Esophagus squamous epithelium (tissue), 5 donors: ENCODE data around the gene SCAF11. TPM values are rescaled to one million over a fixed set of nuclear protein-coding genes. Genes with fewer than 3 reads are reported as not detected.

Experiments used
- DNase-seq: peaks from one replicate; lab custom pipeline; 2025; lab: John Stamatoyannopoulos, UW
- H3K27ac ChIP-seq, 4 donors: fragments of 200-600 bp; sonication (generic); one replicate each; pipeline ENCODE4 v1.5.1; 2016 to 2019; ENCODE audit warnings: mild to moderate bottlenecking in 1 of 4
- H3K27me3 ChIP-seq, 4 donors: fragments of 200-600 bp; sonication (generic); 1 replicate in 3 of 4; 2 replicates in 1 of 4; pipeline versions ENCODE4 v1.5.1 to v1.6.0; 2017 to 2021; ENCODE audit warnings: antibody characterized with exemption in 1 of 4
- H3K36me3 ChIP-seq, 3 donors: fragments of 200-600 bp; sonication (generic); one replicate each; pipeline ENCODE4 v1.5.1; 2016 to 2019
- H3K4me1 ChIP-seq, 3 donors: fragments of 200-600 bp; sonication (generic); one replicate each; pipeline ENCODE4 v1.5.1; 2017 to 2019
- H3K4me3 ChIP-seq, 4 donors: fragments of 200-600 bp; sonication (generic); 1 replicate in 3 of 4; 2 replicates in 1 of 4; pipeline ENCODE4 v1.5.1; 2016 to 2019; ENCODE audit warnings: mild to moderate bottlenecking in 2 of 4, moderate library complexity in 1 of 4
- H3K9me3 ChIP-seq, 3 donors: fragments of 200-600 bp; sonication (generic); one replicate each; pipeline ENCODE4 v1.5.1; 2016 to 2019
- CTCF ChIP-seq, 6 experiments: fragments of 450-650 bp in 4 of 6; fragments of 200-600 bp in 2 of 6; sonication (generic) in 2 of 6; IDR thresholded peaks; one replicate each; pipeline ENCODE4 v1.5.1; 2016 to 2019; ENCODE audit warnings: antibody characterized with exemption in 6 of 6, mild to moderate bottlenecking in 4 of 6, moderate library complexity in 4 of 6
- POLR2A ChIP-seq, 4 donors: fragments of 450-650 bp; IDR thresholded peaks; one replicate each; pipeline ENCODE4 v1.6.1; 2017; ENCODE audit warnings: antibody characterized with exemption in 4 of 4, mild to moderate bottlenecking in 4 of 4, moderate library complexity in 3 of 4
- WGBS, 2 donors: methylation state at CpG; one replicate each; pipeline ENCODE4 v1.1.5; 2018; 5-methylcytosine and 5-hydroxymethylcytosine counted together
- intact Hi-C: fragments of 100-400 bp; cut with DNase I; formaldehyde crosslinking; loops from one replicate; pipeline ENCODE4 v1.15.0; 2022
- total RNA-seq, 4 donors: library from RNA; depleted of rRNA; stranded (reverse); fragments of >200 nt; gene quantifications; one replicate each; pipeline ENCODE4 v1.1.0, GENCODE V29; 2016
- donor health status: DM: yes; HTN: yes; CAD: no.

Gene SCAF11
- total RNA-seq, 4 donors from 2014 or later: 65.9 to 123 (median 101) TPM

GRCh38 chr12:45934956-45935355 lies 55.4 kb downstream of the SCAF11 start:
- H3K4me3 ChIP-seq: no peak overlapping the region
- no peak overlapping the region for H3K27ac ChIP-seq
- WGBS, 2 donors: 31 to 33% methylated on average over 1 of the region's 1 CpG
- H3K36me3 ChIP-seq: peaks cover 0 to 59% (median 0%) of the 10 kb centered on the region in 3 donors
- peaks cover 0 to 7% (median 0%) of the 10 kb centered on the region in 3 donors for H3K4me1 ChIP-seq
- H3K9me3 ChIP-seq: no peaks in the 10 kb centered on the region
- no peak for TF ChIP-seq CTCF (IDR thresholded peaks at IDR 0.05)
- TF ChIP-seq POLR2A (IDR thresholded peaks at IDR 0.05): no peak
- intact Hi-C loops: no loop called here
- DNase-seq: no peak
- no peaks in the 10 kb centered on the region for H3K27me3 ChIP-seq

GRCh38 chr12:45933504-45933903 lies 56.9 kb downstream of the SCAF11 start:
- no peaks in the 10 kb centered on the region for H3K27me3 ChIP-seq
- no peak for DNase-seq
- H3K36me3 ChIP-seq: peaks cover 0 to 63% (median 0%) of the 10 kb centered on the region in 3 donors
- TF ChIP-seq CTCF (IDR thresholded peaks at IDR 0.05) (no peak), POLR2A (IDR thresholded peaks at IDR 0.05) (no peak)
- H3K27ac ChIP-seq: no peak overlapping the region
- intact Hi-C loops: no loop called here
- no peak overlapping the region for H3K4me3 ChIP-seq
- no peaks in the 10 kb centered on the region for H3K9me3 ChIP-seq
- peaks cover 0 to 7% (median 0%) of the 10 kb centered on the region in 3 donors for H3K4me1 ChIP-seq
- WGBS, 2 donors: 35 to 44% methylated on average over 2 of the region's 2 CpGs

GRCh38 chr12:45930369-45930768 lies 60.0 kb downstream of the SCAF11 start:
- H3K36me3 ChIP-seq: peaks cover 0 to 85% (median 11%) of the 10 kb centered on the region in 3 donors
- H3K27me3 ChIP-seq: no peaks in the 10 kb centered on the region
- no peak for TF ChIP-seq CTCF (IDR thresholded peaks at IDR 0.05)
- TF ChIP-seq POLR2A (IDR thresholded peaks at IDR 0.05): no peak
- no peak overlapping the region for H3K4me3 ChIP-seq
- H3K4me1 ChIP-seq: peaks cover 0 to 7% (median 0%) of the 10 kb centered on the region in 3 donors
- H3K27ac ChIP-seq: no peak overlapping the region
- intact Hi-C loops: no loop called here
- no peak for DNase-seq
- H3K9me3 ChIP-seq: no peaks in the 10 kb centered on the region
- WGBS, 2 donors: 90 to 93% methylated on average over 3 of the region's 3 CpGs

GRCh38 chr12:45928309-45928708 lies 62.1 kb downstream of the SCAF11 start:
- 31 to 41% methylated on average over 2 of the region's 2 CpGs for WGBS, 2 donors
- H3K4me1 ChIP-seq: no peaks in the 10 kb centered on the region
- intact Hi-C loops: no loop called here

GRCh38 chr12:45918818-45919217 lies 71.6 kb downstream of the SCAF11 start:
- no peaks in the 10 kb centered on the region for H3K27me3 ChIP-seq
- H3K4me1 ChIP-seq: peaks cover 0 to under 1% (median 0%) of the 10 kb centered on the region in 3 donors
- no peaks in the 10 kb centered on the region for H3K9me3 ChIP-seq
- 68 to 76% methylated on average over 3 of the region's 3 CpGs for whole genome bisulfite sequencing, 2 donors
- intact Hi-C loops: no loop called here
- no peak overlapping the region for H3K27ac ChIP-seq
- no peak for TF ChIP-seq POLR2A (IDR thresholded peaks at IDR 0.05)
- no peak for TF ChIP-seq CTCF (IDR thresholded peaks at IDR 0.05)
- no peak for DNase-seq
- peaks cover 0 to 70% (median 22%) of the 10 kb centered on the region in 3 donors for H3K36me3 ChIP-seq
- no peak overlapping the region for H3K4me3 ChIP-seq

More at GRCh38 chr12:45928309-45928708, 62.1 kb downstream of the SCAF11 start:
- TF ChIP-seq CTCF (IDR thresholded peaks at IDR 0.05) (no peak), POLR2A (IDR thresholded peaks at IDR 0.05) (no peak)
- Histone ChIP-seq H3K4me3 (no peak overlapping the region), H3K27me3 (no peaks in the 10 kb centered on the region), H3K9me3 (no peaks in the 10 kb centered on the region), H3K27ac (no peak overlapping the region), H3K36me3 (peaks cover 0 to 99% (median 15%) of the 10 kb centered on the region in 3 donors)
- no peak for DNase-seq
